HG03460 (cell line): Measurements from ENCODE around the gene AADACL2.
"Not testable (repeated sequence)": the region's sequence is repeated elsewhere in the genome, so short reads cannot be mapped to it uniquely, and the experiment has no call there.

Experiments used
- ATAC-seq: cut with Tn5 transposase; IDR thresholded peaks from one replicate; pipeline ENCODE4 v1.9.1; 2021; ENCODE audit not compliant: unreplicated experiment

Gene AADACL2

DNA sequence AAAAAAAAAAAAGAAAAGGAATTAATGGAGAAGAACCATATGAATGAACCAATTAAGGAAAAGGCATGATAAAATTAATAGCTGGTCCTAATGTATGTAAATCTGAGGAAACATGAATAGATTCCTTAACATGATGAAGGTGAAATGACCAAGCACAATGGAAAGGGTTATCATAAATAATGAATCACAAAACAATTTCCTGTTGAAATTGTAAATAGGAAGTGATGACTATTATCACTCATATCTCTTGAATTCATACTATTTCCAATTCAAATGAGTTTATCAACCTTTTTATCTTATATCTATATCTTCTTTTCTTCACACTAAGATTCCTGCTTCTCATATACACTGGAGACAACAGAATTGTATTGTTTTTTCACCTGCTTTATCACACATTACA lies 32.0 kb downstream of the AADACL2 start:
- ATAC-seq = no peak

DNA sequence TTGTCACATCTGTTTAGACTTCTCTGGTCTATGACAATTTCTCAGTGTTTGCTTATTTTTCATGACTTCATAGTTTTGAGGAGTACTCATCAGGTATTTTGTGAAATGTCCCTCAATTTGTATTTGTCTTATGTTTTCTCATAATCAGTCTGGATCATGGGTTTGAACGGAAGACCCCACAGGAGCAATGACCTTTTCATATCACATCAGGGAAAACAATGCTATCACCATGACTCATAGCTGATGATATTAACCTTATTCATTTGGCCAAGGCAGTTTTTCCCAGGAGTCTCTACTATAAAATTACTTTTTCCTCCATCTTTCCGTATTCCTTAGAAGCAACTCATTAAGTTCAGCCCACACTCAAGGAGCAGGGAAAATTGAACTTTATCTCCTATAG lies 32.7 kb downstream of the AADACL2 start:
- no peak for ATAC-seq

DNA sequence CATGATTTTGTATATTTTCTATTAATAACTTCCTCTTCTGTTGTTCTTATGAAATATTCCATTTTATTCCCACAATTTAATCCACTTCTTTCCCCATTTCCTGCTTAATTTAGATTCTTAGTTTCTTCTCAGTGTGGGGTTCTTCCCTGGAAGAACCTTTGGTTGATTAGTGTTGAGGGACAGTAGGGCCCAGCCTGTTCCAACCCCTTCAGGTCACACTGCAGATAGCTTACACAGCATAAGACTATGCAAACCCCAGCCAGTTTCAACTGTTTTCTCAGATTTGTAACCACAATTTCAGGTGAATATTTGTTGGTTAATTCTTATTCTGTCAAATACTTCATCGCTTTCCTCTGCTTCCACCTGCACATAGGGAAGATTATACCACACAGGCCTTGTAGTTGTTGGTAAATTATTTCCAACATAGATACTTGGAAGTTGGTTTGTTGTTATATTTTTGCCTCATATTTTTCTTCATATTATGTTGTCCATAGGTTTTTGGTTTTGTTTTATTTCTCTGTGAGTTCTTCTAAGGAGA lies 34.7 kb downstream of the AADACL2 start:
- ATAC-seq = no peak

DNA sequence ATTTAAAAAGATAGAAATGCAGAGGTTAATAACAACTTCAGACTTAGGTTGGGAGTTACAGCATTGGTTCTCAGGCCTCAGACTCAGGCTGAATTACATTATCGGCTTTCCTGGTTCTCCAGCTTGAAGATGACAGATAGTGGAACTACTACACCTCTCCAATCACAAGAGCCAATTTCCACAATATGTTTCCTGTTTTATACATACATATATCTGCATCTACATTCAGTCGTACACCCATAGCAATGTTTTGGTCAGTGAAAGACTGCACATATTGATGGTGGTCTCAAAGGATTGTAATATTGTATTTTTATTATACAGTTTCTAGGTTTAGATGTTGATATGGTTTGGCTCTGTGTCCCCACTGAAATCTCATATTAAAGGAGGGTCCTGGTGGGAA lies 35.4 kb downstream of the AADACL2 start:
- ATAC-seq = no peak

DNA sequence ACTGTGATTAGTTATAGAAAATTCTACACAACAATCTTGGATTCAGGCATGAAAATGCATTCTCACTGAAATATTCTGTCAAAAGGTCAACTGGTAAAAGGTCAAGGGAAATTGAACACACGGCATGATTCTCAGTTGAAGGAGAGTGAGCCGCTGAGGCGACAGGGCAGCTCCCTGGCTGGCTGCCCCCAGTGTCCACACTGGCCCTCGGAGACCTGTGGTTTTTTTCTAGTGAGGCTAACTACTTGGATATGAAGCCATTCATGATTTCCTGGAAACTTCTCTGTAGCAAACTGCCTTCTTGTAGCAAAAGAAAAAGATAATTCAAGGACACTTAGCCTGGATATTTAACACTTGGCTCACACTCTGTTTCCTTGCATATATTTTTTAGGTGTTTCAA lies 37.2 kb downstream of the AADACL2 start:
- ATAC-seq = no peak

DNA sequence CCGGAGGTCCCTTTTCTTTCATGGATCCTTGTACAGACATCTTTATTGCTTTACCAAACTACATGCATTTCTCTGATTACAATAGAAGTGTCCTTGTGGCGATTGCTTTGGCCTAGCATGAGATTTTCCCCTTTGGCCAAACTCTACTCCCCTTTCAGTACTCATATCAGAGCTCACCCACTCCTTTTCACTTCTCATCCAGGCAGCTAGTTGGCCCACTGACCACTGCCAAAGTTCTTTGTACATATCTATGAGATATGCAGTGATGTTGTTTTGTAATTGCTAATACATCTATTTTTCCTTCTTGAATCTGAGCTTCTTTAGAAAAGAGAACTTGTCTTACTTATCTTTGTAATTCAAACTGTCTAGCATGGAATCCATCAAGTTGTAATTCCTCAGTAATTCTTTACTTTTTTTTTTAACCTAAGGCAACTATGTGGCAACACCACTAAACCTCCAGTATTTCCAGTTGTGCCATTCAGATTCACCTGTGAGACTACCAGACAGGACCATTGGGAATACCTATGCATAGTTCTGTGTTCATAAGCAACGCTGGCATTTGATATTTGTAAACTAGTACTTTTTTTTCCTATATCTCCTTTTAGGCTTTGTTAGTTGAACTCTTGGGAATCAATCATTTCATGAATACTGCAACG lies 39.2 kb downstream of the AADACL2 start:
- ATAC-seq = no peak

DNA sequence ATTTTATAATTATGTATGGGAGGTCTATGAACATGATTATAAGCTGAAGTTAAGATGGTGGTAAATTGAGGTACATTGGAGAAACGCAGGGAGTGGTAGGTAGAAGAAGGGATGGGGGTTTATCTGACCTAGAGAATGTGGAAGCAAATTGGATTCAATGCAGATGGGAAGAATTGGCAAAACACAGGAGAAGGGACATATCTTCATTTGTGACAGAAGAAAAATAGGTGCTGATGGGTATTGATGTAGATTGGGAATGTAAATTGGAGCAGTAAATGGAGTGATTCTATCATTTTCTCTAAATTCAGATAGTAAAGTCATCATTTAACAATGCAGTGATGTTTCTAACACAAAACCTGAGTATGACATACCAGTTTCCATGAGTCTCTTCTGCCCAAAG lies 40.5 kb downstream of the AADACL2 start:
- no peak for ATAC-seq

DNA sequence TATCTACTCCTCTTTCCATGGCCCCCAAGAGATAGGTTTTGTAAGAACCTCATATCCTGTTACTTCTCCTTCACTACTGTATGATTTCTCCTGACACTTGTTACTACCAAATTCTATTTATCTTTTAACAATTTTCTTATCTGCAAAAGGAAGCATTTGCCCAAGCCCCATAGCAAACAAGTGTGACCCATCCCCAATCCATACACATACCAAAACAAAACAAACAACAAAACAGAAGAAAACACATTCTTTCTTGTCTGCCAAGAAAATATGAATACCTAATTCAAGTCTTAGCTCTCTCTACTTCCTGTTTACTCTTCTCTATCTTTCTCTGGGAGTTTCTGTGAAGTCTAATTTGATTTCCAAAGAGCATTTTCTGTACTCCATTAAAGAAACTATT lies 41.2 kb downstream of the AADACL2 start:
- no peak for ATAC-seq

DNA sequence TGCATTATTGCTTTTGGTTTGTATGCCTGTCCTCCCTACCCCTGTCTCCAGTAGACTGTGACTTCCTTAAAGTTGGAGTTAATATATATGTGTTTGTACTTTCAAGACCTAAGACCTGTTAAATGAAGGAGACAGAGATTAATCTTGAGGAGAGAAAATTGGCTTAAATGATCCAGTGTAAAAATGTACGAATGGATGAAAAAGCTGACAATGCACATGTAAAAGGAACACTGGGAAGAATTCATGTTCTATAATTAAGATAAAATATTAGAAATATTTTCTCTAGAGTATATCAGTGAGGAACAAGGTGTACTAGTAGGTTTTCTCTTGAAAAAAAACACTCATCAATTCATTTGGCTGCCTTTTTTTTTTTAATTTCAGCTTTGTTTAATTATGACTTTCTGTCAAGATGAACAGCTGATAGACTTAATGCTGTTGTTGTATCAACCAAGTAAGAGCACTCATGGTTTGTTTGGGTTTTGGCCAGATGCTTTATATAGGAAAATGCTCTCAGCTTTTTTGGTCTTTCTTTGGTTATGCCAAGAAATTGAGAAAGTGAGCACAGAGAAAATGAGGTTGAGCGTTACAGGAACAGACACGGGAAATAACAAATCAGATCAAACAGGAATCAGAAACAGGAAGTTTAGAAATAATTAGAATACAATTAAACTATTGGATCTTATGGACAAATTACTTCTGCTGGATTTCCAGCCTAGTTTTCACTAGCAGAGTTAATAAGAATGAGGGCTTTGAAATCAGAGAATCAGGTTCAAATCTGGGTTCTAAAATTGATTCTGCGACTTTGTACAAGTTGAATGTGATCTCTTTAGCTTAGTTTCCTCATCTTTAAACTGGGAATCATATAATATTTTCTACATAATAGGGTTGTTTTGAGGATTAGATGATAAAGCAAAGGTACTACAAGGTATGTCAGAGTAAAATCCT lies 41.9 kb downstream of the AADACL2 start:
- no peak for ATAC-seq

DNA sequence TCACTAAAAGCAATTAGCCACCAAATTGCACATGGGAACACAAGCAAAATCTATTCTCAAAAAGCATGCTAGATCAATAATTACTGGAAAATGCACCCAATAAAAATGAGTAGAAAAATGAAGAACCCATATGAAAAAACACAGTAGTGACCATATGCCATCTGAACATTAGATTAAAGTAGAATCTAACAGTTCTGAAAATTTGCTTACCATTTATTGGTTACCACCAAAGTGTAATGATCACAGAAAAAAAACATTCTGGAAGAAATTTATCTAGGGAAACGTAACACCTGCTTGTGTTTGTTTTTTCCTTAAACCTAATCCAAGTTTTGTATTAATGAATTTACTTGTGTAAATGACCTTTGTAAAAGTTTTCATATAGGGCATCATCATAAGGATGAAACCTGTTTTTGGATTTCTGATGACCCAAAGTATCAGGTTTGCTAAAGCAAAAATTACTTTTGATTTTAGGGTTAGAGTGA lies 42.6 kb downstream of the AADACL2 start:
- no peak for ATAC-seq

DNA sequence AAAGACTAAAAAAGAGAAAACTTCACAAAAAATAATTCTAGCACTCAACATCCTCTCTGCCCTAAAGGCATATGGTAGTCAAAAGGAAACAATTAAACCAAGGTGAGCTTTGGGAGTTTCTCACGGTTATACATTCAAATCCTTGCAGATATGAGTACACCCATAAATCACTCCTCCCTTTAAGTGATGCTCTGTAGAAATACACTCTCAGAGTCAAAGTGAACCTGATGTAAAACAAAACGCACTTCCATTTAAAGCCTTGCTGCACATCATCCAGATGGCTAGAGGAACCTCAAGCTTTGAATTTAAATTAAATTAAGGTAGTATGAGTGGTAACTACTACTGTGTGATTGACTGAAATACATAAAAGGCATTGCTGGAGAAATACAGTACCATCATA lies 44.2 kb downstream of the AADACL2 start:
- no peak for ATAC-seq

DNA sequence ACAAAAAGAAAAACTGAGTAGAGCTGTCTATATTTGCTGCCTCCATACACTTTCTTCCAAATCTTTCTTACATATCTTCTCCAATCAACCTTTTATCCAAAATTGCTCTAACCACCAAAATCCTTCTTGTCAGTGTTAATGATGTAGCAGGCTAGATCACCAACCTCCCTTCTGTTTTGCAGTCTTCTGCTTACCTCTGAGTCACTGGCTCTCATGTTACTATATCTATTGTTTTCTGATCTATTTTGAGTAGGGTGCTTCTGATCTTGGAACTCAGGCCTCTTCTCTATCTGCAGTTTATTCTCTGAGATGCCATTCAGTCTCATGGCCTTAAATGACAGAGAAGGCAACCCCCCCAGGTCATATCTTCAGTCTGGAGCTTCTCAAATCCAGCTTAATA lies 53.9 kb downstream of the AADACL2 start:
- ATAC-seq = no peak

DNA sequence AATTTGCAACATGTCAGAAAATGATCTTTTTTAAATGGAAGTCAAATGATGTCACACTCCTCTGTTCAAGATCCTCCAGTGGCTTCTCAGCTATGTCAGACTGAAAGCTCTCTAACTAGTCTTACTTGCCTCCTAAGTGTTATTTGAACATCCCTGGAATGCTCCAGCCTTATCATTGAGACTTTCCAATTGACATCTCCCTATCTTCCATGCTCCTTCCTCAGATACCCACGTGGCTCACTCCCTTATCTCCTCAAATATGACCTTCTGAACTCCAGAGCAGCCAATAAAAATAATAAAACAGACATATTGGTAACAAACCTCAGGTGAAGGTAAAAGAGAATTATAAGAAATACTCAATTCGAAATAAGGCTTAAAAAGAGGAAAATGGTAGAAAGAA lies 54.7 kb downstream of the AADACL2 start:
- ATAC-seq = no peak

DNA sequence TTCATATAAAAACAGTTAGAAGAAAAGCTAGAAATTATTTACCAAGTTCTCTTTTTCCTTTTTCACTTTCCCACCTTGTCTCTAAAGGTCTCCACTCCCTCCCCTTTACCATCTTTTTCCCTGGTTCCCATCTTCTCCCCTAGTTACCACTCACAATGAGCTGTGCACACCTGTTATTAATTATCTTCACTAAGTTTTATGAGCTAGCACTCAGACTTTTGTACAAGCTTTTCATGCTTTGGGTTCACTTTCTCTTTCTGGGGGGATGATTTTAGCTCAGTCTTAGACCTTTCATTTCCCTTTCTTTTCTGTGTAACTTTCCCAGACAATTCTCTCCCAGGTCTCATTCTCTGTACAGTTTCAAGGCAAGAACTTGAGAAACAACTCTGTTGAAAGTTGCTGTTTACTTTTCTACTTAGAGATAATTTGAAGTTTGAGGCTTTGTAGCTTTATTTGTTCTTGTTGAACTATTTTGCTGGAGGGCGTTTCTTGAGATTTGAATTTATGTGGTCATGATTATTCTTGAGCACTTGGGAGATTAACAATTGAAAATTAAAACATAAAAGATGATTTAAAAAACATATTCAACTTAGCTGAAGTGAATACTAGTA lies 56.2 kb downstream of the AADACL2 start:
- ATAC-seq = no peak

DNA sequence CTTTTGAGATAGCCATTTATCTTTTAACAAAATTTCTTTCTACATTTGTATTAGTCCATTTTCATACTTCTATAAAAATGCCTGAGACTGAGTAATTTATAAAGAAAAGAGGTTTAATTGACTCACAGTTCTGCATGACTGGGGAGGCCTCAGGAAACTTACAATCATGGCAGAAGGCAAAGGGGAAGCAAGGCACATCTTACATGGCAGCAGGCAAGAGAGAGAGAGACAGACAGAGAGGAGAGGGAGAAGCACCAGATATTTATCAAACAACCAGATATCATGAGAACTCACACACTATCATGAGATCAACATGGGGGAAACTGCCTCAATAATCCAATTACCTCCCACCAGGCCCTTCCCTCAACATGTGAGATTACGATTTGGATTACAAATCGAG lies 57.0 kb downstream of the AADACL2 start:
- not testable (repeated sequence) for ATAC-seq

DNA sequence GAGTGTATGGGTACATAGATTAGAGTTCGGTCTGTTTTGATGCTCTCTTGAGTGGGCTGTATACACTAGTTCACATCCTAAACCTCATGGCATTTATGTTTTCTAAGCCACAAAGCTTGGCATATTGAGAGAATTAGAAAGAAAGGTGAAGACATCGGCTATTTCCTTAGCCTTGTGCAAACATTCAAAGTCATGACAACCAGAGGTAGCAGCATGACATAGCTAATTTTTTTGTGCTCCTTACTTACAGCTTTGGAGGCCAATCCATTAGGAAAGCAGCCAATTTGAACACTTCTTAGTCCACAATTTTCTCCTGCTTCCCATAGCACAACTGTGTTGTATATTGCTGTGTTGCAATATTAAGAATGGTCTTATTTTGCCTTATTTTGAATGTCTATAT lies 58.7 kb downstream of the AADACL2 start:
- no peak for ATAC-seq

DNA sequence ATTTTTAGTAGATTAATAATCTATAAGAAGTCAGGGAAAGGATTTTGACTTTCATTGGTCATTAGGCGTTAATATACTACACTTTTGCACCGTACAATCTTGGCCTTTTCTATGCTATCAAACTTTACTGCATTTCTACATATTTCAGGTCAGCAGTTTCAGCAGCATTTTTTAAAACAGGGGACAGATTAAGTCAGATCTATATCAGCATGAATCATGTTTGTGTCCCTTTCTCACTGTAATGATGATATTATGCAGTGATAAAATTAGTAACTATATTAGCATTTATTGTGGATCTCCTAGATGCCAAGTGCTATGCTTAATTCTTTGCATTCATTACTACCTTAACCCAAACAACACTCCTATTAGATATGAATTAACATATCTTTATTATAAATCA lies 59.9 kb downstream of the AADACL2 start:
- no peak for ATAC-seq

DNA sequence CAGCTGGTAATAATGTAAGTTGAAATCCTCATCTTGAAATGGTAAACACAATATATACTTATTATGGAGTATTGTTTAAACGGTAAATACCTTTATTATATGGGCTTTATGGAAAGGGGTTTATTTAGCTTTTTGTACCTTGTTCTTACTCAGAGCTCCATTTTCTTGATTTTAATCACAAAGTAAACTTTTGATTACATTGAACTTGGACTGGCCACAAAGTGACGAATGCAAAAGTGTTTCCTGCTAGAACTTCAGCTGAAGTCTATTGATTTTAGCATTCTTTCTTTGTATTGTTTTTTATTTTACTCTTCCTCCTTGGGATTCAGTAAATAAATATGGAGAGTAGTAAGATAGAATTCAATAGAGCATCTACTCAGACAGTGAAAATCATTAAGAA lies 60.4 kb downstream of the AADACL2 start:
- no peak for ATAC-seq

DNA sequence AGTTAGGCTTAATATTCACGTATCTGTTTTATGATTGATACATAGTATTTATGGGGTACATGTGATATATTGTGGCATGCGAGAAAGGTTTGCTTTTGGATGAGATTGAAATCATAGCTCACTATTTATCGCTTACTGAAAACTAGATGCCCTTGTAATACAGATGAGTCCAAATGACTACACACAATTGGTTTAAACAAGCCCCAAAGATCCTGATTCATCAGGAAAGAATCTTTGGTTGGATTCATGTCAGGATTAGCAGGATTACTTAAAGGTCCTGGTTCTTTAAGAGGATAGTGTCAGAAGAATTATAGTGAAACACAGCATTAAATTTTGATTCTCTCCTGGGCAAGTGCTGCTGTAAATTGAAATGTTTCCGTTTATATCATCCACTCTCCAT lies 61.5 kb downstream of the AADACL2 start:
- no peak for ATAC-seq

DNA sequence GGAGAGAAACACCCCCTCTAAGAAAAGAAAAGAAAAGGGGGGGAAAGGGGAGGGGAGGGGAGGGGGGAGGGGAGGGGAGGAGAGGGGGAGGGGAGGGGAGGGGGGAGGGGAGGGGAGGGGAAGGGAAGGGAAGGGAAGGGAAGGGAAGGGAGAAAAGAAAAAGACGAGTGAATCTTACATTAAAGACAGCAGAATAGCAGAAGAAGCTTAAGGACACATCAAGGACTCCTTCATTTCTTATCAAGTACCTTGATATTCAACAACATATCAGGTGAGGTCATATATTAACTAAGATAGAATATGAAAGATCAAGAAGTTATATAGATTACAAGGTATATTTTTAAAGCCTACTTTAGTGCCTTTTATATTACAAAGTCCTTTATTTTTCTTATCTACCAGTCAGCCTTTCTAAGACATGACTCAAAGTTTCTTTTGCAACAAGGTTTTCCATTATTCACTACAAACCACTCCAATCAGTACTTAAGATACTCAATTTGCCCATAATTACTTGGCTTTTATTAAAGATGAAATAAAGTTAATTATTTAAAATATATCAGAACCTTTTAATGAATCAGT lies 62.5 kb downstream of the AADACL2 start:
- no peak for ATAC-seq

DNA sequence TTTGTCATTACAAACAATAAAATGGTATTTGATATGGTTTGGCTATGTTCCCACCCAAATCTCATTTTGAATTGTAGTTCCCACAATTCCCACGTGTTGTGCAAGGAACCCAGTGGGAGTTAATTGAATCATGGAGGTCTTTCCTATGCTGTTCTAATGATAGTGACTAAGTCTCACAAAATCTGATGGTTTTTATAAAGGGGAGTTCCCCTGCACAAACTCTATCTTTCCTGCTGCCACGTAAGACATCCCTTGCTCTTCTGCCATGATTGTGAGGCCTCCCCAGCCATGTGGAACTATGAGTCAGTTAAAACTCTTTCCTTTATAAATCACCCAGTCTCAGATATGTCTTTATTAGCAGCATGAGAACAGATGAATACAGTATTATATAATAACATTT lies 64.7 kb downstream of the AADACL2 start:
- no peak for ATAC-seq
